Stimulated activated effector memory CD8-positive, alpha-beta T cell treated with anti-CD3 and anti-CD28 coated beads, Interleukin-12 subunit alpha, Interleukin-12 subunit beta, amount 100 ng/mL, for 72 hours (primary cell): ENCODE measurements around the gene NOL3.

Experiments used
- ATAC-seq: fragments of 150-1000 bp; cut with Tn5 transposase; 2 replicates; pipeline ENCODE4 v1.10.0; 2021
- DNase-seq, 2 donors: peaks; one replicate each; pipeline ENCODE4 v3.0.0; 2021 to 2022; ENCODE audit warnings: low spot score in 2 of 2
- H3K27ac Mint-ChIP-seq: one replicate; pipeline ENCODE4 v1.8.0; 2022; ENCODE audit warnings: mild to moderate bottlenecking, mixed read lengths
- H3K36me3 Mint-ChIP-seq: one replicate; pipeline ENCODE4 v1.8.0; 2022; ENCODE audit warnings: mild to moderate bottlenecking, mixed read lengths
- H3K4me1 Mint-ChIP-seq: one replicate; pipeline ENCODE4 v1.8.0; 2022; ENCODE audit warnings: mixed read lengths
- H3K4me3 Mint-ChIP-seq: one replicate; pipeline ENCODE4 v1.8.0; 2022; ENCODE audit warnings: mild to moderate bottlenecking, mixed read lengths
- H3K9me3 Mint-ChIP-seq: one replicate; pipeline ENCODE4 v1.8.0; 2022; ENCODE audit warnings: mixed read lengths

NOL3 gene

DNA sequence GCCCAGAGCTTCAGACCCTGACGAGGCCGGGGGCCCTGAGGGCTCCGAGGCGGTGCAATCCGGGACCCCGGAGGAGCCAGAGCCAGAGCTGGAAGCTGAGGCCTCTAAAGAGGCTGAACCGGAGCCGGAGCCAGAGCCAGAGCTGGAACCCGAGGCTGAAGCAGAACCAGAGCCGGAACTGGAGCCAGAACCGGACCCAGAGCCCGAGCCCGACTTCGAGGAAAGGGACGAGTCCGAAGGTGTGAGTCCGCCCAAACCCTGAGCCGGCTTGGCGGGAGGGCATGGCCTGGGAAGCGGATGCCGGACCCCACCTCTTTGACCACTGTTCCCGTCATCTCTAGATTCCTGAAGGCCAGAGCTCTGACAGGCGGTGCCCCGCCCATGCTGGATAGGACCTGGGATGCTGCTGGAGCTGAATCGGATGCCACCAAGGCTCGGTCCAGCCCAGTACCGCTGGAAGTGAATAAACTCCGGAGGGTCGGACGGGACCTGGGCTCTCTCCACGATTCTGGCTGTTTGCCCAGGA lies 4.4 kb downstream of the NOL3 start:
- H3K9me3 Mint-ChIP-seq: no peaks in the 10 kb centered on the region
- H3K4me1 Mint-ChIP-seq: peaks cover 87% of the 10 kb centered on the region
- peak in 1 of 2 donors; percentile 39 for DNase-seq
- peak overlapping the region; percentile 93 for H3K27ac Mint-ChIP-seq
- peak overlapping the region; percentile 95 for H3K4me3 Mint-ChIP-seq
- ATAC-seq: no peak
- H3K36me3 Mint-ChIP-seq: peaks cover 85% of the 10 kb centered on the region

- Mint-ChIP-seq H3K4me3 (peak overlapping the region; percentile 95), H3K27ac (no peak overlapping the region), H3K9me3 (no peaks in the 10 kb centered on the region), H3K36me3 (peaks cover 73% of the 10 kb centered on the region), H3K4me1 (peaks cover 71% of the 10 kb centered on the region)
- ATAC-seq (no peak), DNase-seq (no peak)
Measured at GRCh38 chr16:67176662-67177061, 6.3 kb downstream of the NOL3 start.

- peak overlapping the region; percentile 24 for H3K27ac Mint-ChIP-seq
- H3K36me3 Mint-ChIP-seq: peaks cover 67% of the 10 kb centered on the region
- peak overlapping the region; percentile 95 for H3K4me3 Mint-ChIP-seq
- H3K9me3 Mint-ChIP-seq: no peaks in the 10 kb centered on the region
- DNase-seq: no peak
- H3K4me1 Mint-ChIP-seq: peaks cover 62% of the 10 kb centered on the region
- ATAC-seq: peak; percentile 59
Measured at GRCh38 chr16:67177743-67178699, 7.7 kb downstream of the NOL3 start.

DNA sequence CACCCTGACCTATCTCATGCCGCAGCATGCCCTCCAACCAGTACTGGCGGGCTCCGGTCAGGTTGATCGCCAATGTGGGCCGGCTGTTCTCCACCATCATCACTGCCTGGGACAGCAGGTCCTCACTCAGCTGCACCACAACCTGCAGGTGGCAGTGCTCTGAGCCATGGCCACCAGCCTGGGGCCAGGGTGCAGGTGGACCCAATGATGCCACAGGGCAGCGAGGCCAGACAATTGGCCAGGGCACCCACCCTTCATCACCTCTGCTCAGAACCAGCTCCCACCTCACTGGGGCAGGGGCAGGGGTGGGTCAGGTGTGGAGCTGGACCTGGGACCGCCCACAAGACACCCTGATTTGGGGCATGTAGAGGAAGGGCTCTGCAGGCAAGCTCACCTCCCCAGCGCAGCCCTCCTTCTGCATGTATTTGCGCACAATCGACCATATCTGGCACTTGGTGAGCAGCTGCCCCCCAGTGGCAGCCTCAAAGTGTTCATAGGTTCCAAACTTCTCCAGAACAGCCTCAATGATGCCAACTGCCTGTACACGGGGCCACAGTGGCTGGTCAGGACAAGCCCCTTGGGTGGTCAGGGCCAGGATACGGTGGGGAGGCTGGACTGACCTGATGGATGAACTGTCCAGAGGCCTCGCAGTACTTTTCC lies 9.2 kb downstream of the NOL3 start:
- H3K27ac Mint-ChIP-seq: no peak overlapping the region
- DNase-seq (no peak), ATAC-seq (no peak)
- peaks cover 52% of the 10 kb centered on the region for H3K36me3 Mint-ChIP-seq
- peaks cover 53% of the 10 kb centered on the region for H3K4me1 Mint-ChIP-seq
- H3K4me3 Mint-ChIP-seq: peak overlapping the region; percentile 95
- H3K9me3 Mint-ChIP-seq: no peaks in the 10 kb centered on the region

DNA sequence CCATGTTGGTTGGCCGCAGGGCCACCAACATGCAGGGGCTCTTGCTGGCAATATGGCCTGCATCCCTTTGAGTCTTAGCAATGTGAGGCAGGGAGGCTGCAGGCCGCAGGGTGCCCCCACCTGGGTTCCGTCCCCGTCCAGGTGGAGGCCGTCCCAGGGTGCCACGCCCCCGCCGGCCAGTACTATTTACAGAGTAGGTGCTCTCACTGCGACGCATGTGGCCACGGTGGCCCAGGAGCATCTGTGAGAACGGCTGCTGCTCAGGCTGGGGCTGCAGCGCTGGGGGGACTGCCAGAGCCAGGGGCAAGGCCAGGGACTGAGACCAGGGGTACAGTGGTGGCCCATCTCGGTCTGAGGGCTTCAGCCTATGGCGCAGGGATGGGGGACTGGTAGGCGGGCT lies 9.8 kb downstream of the NOL3 start:
- peaks cover 49% of the 10 kb centered on the region for H3K36me3 Mint-ChIP-seq
- peak overlapping the region; percentile 95 for H3K4me3 Mint-ChIP-seq
- no peak overlapping the region for H3K27ac Mint-ChIP-seq
- DNase-seq: no peak
- H3K4me1 Mint-ChIP-seq: peaks cover 53% of the 10 kb centered on the region
- H3K9me3 Mint-ChIP-seq: no peaks in the 10 kb centered on the region
- no peak for ATAC-seq

DNA sequence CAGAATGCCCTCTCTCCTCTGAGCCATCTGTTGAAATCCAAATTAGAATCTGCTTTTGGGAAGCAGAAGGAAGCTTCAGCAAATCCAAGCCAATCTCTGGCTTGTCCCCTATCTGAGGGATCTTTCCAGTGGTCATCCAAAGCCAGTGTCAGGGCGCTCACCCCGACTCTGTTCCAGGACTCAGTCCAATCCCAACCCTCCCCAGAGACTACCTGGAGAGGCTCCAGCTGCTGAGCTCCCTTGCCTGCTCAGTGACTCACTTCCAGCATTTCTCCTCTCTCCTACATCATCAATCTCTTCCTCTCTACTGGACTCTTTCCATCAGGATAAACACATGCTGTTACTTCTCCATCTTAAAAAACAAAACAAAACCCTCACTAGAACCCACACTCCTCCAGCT lies 11.0 kb downstream of the NOL3 start:
- no peak for DNase-seq
- H3K27ac Mint-ChIP-seq: no peak overlapping the region
- no peaks in the 10 kb centered on the region for H3K9me3 Mint-ChIP-seq
- peaks cover 41% of the 10 kb centered on the region for H3K36me3 Mint-ChIP-seq
- H3K4me1 Mint-ChIP-seq: peaks cover 47% of the 10 kb centered on the region
- no peak for ATAC-seq
- H3K4me3 Mint-ChIP-seq: no peak overlapping the region

GRCh38 chr16:67182288-67182687 lies 11.9 kb downstream of the NOL3 start:
- Mint-ChIP-seq H3K4me3 (no peak overlapping the region), H3K9me3 (no peaks in the 10 kb centered on the region), H3K36me3 (peaks cover 31% of the 10 kb centered on the region), H3K27ac (no peak overlapping the region), H3K4me1 (peaks cover 39% of the 10 kb centered on the region)
- ATAC-seq (no peak), DNase-seq (no peak)

GRCh38 chr16:67183284-67183626 lies 12.9 kb downstream of the NOL3 start:
- Mint-ChIP-seq H3K27ac (no peak overlapping the region), H3K36me3 (peaks cover 23% of the 10 kb centered on the region), H3K4me1 (peaks cover 29% of the 10 kb centered on the region), H3K9me3 (no peaks in the 10 kb centered on the region), H3K4me3 (no peak overlapping the region)
- ATAC-seq (no peak), DNase-seq (no peak)

- Mint-ChIP-seq H3K4me3 (no peak within 1 kb of the TSS), H3K36me3 (peaks cover 17% of the 10 kb centered on the region), H3K4me1 (peaks cover 24% of the 10 kb centered on the region), H3K9me3 (no peaks in the 10 kb centered on the region), H3K27ac (no peak within 1 kb of the TSS)
- peak; percentile 91 to 97 for DNase-seq
- peak; percentile 94 for ATAC-seq
Measured at GRCh38 chr16:67183627-67184452, 13.5 kb downstream of the NOL3 start, which contains the start of gene MATCAP1. Gene MATCAP1, minus strand, starts transcription at chr16:67183963. Its CDS starts 3,353 bp downstream, at chr16:67180610.

DNA sequence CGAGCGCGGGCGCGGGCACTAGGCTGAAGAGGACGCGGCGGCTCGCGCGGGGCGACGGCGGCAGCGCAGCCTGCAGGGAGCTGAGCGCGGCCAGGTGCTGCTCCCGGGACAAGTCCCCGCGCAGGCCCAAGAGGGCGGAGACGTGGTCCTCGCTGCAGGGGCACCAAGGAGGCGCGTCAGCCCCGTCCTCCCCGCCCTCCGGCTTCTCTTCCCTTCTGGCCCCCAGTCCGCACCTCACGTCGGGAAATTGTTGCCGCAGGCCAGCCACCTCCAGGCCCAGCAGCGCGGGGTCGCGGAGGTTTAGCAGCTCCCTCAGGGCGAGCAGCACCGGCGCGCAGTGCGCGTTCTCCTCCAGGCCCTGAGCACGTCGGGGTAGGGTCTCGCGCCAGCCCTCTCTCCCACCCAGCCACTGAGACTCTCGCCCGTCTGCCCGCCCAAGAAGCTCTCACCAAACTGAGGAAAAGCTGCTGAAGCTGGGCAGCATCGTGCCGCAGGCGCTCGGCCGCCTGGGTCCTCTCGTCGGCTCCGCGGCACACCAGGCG lies 14.2 kb downstream of the NOL3 start:
- DNase-seq (no peak), ATAC-seq (peak; percentile 3)
- Mint-ChIP-seq H3K36me3 (peaks cover 11% of the 10 kb centered on the region), H3K4me1 (peaks cover 17% of the 10 kb centered on the region), H3K27ac (no peak overlapping the region), H3K9me3 (no peaks in the 10 kb centered on the region), H3K4me3 (no peak overlapping the region)

DNA sequence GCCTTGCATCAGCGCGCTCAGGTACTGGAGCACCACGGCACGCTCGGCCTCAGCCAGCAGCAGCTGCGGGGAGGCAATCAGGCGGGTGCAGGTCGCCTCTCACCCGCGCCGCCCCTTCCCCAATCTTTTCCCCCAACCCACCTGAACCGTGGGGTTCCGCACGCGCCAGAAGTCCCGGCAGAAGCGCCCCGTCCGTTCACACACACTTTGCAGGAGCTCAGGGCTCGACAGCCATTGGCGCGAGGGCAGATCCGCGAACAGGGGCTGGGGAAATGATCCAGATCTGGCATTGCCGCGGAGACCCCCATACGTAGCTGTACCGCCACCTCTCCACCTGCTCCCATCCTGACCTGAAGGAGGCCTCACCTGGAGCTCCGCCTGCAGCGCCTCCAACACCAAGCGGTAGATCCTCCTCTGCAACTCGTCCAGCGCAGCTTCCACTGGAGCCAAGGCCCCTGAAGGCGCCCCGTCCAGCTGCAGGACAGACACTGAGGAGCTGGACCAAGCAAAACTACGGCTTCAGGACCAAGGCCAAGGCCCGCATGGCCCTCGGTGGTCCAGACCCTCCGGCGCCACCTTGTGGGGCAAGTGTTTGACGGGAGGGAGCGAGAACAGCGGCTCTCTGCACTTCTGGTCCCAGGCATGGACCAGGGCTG lies 14.8 kb downstream of the NOL3 start:
- Mint-ChIP-seq H3K4me3 (no peak overlapping the region), H3K36me3 (peaks cover 7% of the 10 kb centered on the region), H3K27ac (peak overlapping the region; percentile 52), H3K4me1 (peaks cover 15% of the 10 kb centered on the region), H3K9me3 (no peaks in the 10 kb centered on the region)
- DNase-seq (peak; percentile 89 to 95), ATAC-seq (peak; percentile 46)

DNA sequence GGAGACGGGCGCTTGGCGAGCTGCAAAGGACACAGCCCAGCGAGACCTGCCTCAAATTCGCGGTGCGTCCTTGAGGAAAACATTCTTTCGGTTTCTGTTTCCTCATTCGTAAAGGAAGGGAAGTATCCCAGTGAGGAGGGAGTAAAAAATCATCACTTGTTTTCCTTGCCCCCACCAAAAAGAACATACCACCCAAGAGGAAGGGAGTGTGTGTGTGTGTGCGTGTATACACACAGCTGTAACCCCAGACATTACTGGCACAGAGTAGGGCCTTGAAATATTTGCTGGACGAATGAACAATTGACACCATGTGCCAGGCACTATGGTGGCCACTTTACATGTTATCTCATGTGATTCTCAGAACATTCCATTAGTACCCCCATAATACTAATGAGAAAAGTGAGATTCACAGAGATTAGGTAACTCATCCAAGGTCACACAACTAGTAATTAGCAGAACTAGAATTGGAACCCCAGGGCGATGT lies 15.4 kb downstream of the NOL3 start:
- H3K9me3 Mint-ChIP-seq: no peaks in the 10 kb centered on the region
- no peak overlapping the region for H3K4me3 Mint-ChIP-seq
- H3K36me3 Mint-ChIP-seq: peaks cover 7% of the 10 kb centered on the region
- peaks cover 15% of the 10 kb centered on the region for H3K4me1 Mint-ChIP-seq
- DNase-seq (no peak), ATAC-seq (no peak)
- H3K27ac Mint-ChIP-seq: peak overlapping the region; percentile 52

DNA sequence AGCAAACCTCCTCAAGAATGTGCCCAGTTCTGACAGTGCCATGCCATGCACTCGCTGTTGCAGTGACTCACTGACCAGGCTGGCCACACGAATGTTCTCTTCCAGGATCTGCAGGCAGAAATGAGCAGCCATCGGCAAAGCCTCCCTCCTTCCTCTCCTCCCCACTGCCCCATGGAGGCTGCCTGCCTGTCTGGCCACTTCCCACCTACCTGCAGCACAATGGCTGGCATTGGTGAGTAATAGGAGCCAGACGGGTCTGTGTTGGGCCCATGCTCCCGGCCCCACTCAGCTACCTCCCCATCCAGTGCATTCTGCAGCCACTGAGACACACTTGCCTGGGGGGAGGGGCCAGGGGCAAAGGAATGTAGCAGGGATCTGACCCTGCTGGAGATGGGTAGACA lies 16.2 kb downstream of the NOL3 start:
- no peak for ATAC-seq
- Mint-ChIP-seq H3K4me3 (no peak overlapping the region), H3K36me3 (peaks cover 7% of the 10 kb centered on the region), H3K9me3 (no peaks in the 10 kb centered on the region), H3K27ac (no peak overlapping the region), H3K4me1 (peaks cover 20% of the 10 kb centered on the region)
- no peak for DNase-seq

- Mint-ChIP-seq H3K9me3 (no peaks in the 10 kb centered on the region), H3K27ac (no peak overlapping the region), H3K4me3 (no peak overlapping the region), H3K4me1 (peaks cover 24% of the 10 kb centered on the region), H3K36me3 (peaks cover 7% of the 10 kb centered on the region)
- ATAC-seq: no peak
- DNase-seq: no peak
Measured at GRCh38 chr16:67187175-67187890, 17.0 kb downstream of the NOL3 start.
